Endothelial cell of umbilical vein (primary cell): ENCODE results near the gene IKZF1. TPM values are rescaled to one million over a fixed set of nuclear protein-coding genes. Genes with fewer than 3 reads are reported as not detected.

Experiments used
- BruUV-seq: library from RNA; stranded (reverse); fragments of 400-500 nt; replicated peaks from 2 replicates; lab custom pipeline; 2021; lab: Mats Ljungman, UMichigan
- CTCF ChIA-PET: fragments of 300-600, 350-600 bp; sonication (Branson Sonifier 250); formaldehyde crosslinking; loops from one replicate; lab custom pipeline; 2021; ENCODE audit warnings: antibody characterized with exemption, inconsistent platforms; lab: Charles Lee
- POLR2A ChIA-PET: fragments of 300-600, 350-600 bp; sonication (Branson Sonifier 250); formaldehyde crosslinking; loops from one replicate; lab custom pipeline; 2021; ENCODE audit warnings: antibody characterized with exemption, inconsistent platforms; lab: Charles Lee
- DNase-seq: peaks from one replicate; pipeline ENCODE4 v3.0.0-alpha.2; 2011; ENCODE audit warnings: low read depth, low spot score
- FAIRE-seq: peaks from 2 replicates; lab custom pipeline; 2011; peaks lifted over from hg19 to GRCh38; lab: Jason Lieb, UNC
- H2AFZ ChIP-seq: 2 replicates; pipeline ENCODE4 v1.6.0; 2012; ENCODE audit warnings: low read depth, low read length, control low read depth, inconsistent platforms
- H3K27ac ChIP-seq: 2 replicates; pipeline ENCODE4 v1.5.1; 2011; ENCODE audit warnings: low read depth, mild to moderate bottlenecking, control low read depth, low read length, moderate library complexity; ENCODE audit not compliant: insufficient read depth
- H3K27me3 ChIP-seq, 2 experiments: 2 replicates each; pipeline versions ENCODE4 v1.6.0 to v1.6.1; 2011; ENCODE audit warnings: low read length in 2 of 2, mixed read lengths in 1 of 2; ENCODE audit not compliant: control insufficient read depth in 2 of 2, insufficient read depth in 2 of 2
- H3K36me3 ChIP-seq, 2 experiments: 2 replicates in 1 of 2; 3 replicates in 1 of 2; pipeline ENCODE4 v1.5.1; 2011; ENCODE audit warnings: low read length in 2 of 2, mild to moderate bottlenecking in 1 of 2, moderate library complexity in 1 of 2; ENCODE audit not compliant: control insufficient read depth in 2 of 2, insufficient read depth in 2 of 2; ENCODE audit errors: extremely low read depth in 1 of 2
- H3K4me1 ChIP-seq: 3 replicates; pipeline ENCODE4 v1.5.1; 2011; ENCODE audit warnings: mild to moderate bottlenecking, low read length; ENCODE audit not compliant: control insufficient read depth, insufficient read depth; ENCODE audit errors: extremely low read depth
- H3K4me2 ChIP-seq: 2 replicates; pipeline ENCODE4 v1.6.1; 2011; ENCODE audit warnings: low read length, control low read depth, mixed read lengths; ENCODE audit not compliant: insufficient read depth
- H3K4me3 ChIP-seq, 3 experiments: fragments of 200-600 bp in 1 of 3; sonication (generic), shearing (Covaris generic) in 1 of 3; replicated peaks in 1 of 3; 2 replicates each; pipeline ENCODE4 v1.5.1; 2011 to 2016; ENCODE audit warnings: control low read depth in 3 of 3, low read length in 3 of 3, mild to moderate bottlenecking in 2 of 3, inconsistent platforms in 1 of 3, low read depth in 1 of 3, moderate library complexity in 1 of 3; ENCODE audit not compliant: insufficient read depth in 1 of 3
- H3K79me2 ChIP-seq: 2 replicates; pipeline ENCODE4 v1.6.0; 2012; ENCODE audit warnings: low read length, inconsistent platforms; ENCODE audit not compliant: control insufficient read depth, insufficient read depth
- H3K9ac ChIP-seq: replicated peaks from 2 replicates; pipeline ENCODE3; 2011; ENCODE audit warnings: low read length, control low read depth; ENCODE audit not compliant: insufficient read depth; ENCODE audit errors: extremely low read depth
- H3K9me1 ChIP-seq: replicated peaks from 3 replicates; pipeline ENCODE4 v1.6.0; 2011; ENCODE audit warnings: mild to moderate bottlenecking, low read length; ENCODE audit not compliant: control insufficient read depth, insufficient read depth; ENCODE audit errors: extremely low read depth
- H3K9me3 ChIP-seq: replicated peaks from 2 replicates; pipeline ENCODE4 v1.5.1; 2012; ENCODE audit warnings: low read length, inconsistent platforms; ENCODE audit not compliant: control insufficient read depth, insufficient read depth
- H4K20me1 ChIP-seq: replicated peaks from 2 replicates; pipeline ENCODE3; 2011; ENCODE audit warnings: mild to moderate bottlenecking, low read length; ENCODE audit not compliant: control insufficient read depth, insufficient read depth; ENCODE audit errors: extremely low read depth
- EZH2 ChIP-seq: IDR thresholded peaks from 2 replicates; pipeline ENCODE4 v1.6.1; 2012; ENCODE audit warnings: borderline replicate concordance, low read depth, mild to moderate bottlenecking, moderate library complexity, low read length, inconsistent platforms; ENCODE audit not compliant: severe bottlenecking
- FOS ChIP-seq: IDR thresholded peaks from 2 replicates; pipeline ENCODE4 v1.6.1; 2011; ENCODE audit warnings: mild to moderate bottlenecking, low read length, moderate library complexity, borderline replicate concordance; ENCODE audit not compliant: insufficient read depth
- GATA2 ChIP-seq: IDR thresholded peaks from 2 replicates; pipeline ENCODE4 v1.7.0; 2011; ENCODE audit warnings: low read depth, mild to moderate bottlenecking, moderate library complexity, mixed read lengths, low read length; ENCODE audit not compliant: insufficient read length, insufficient read depth
- JUN ChIP-seq: IDR thresholded peaks from 2 replicates; pipeline ENCODE4 v1.6.1; 2011; ENCODE audit warnings: borderline replicate concordance, low read depth; ENCODE audit not compliant: insufficient read length, insufficient read depth
- MYC ChIP-seq: IDR thresholded peaks from one replicate; pipeline ENCODE4 v1.6.1; 2011; ENCODE audit warnings: mild to moderate bottlenecking, low read depth, low read length
- POLR2A ChIP-seq: IDR thresholded peaks from 2 replicates; pipeline ENCODE4 v1.6.1; 2012; ENCODE audit warnings: low read depth, mild to moderate bottlenecking, control low read depth, low read length
- POLR2AphosphoS5 ChIP-seq: IDR thresholded peaks from 2 replicates; pipeline ENCODE4 v1.6.1; 2012; ENCODE audit warnings: low read depth, mild to moderate bottlenecking, control low read depth, low read length, moderate library complexity; ENCODE audit not compliant: insufficient read depth
- dilution Hi-C: fragments of 300-500 bp; cut with MboI; formaldehyde crosslinking; loops from one replicate; pipeline ENCODE4 v1.15.0; 2019; ENCODE audit warnings: low sequenced_read_pairs; ENCODE audit not compliant: extremely low pct_ligation_motif_present
- intact Hi-C: fragments of 100-400 bp; cut with micrococcal nuclease; formaldehyde crosslinking; loops from one replicate; pipeline ENCODE4 v1.10.0; 2022
- polyA plus RNA-seq, 4 experiments: library from polyadenylated mRNA; depleted of rRNA in 3 of 4; stranded (reverse) in 3 of 4; unstranded in 1 of 4; fragments of >200 nt; gene quantifications; 2 replicates each; pipeline versions ENCODE4 v1.2.1 to v1.2.3, GENCODE V29; 2011 to 2012; ENCODE audit warnings: missing spikeins in 1 of 4
- total RNA-seq: library from RNA; stranded (reverse); gene quantifications from 2 replicates; pipeline ENCODE4 v1.2.3, GENCODE V29; 2021
- TF ChIP-seq, protein P1 (sequence below): IDR thresholded peaks from 2 replicates; pipeline ENCODE4 v1.6.1; 2011; ENCODE audit not compliant: insufficient read depth, insufficient read length
- TF ChIP-seq, protein P2 (sequence below), 2 donors: IDR thresholded peaks; 1 replicate in 1 of 2; 2 replicates in 1 of 2; pipeline ENCODE4 v1.5.1; 2011; ENCODE audit warnings: low read length in 2 of 2, mild to moderate bottlenecking in 2 of 2, moderate library complexity in 2 of 2, control low read depth in 1 of 2, inconsistent platforms in 1 of 2, low read depth in 1 of 2; ENCODE audit not compliant: insufficient read depth in 1 of 2; ENCODE audit errors: extremely low read depth in 1 of 2

The IKZF1 gene
- total and polyA plus RNA-seq, 2 donors (not counting 3 experiments of a cell fraction or from before 2014, with no cell fraction given): 0.01 to 0.20 TPM

GRCh38 chr7:50335230-50335794 lies 30.8 kb downstream of the IKZF1 start:
- TF ChIP-seq GATA2 (no peak), JUN (no peak), FOS (no peak), EZH2 (no peak), MYC (no peak), POLR2AphosphoS5 (no peak), POLR2A (no peak)
- TF ChIP-seq, protein P1, sequence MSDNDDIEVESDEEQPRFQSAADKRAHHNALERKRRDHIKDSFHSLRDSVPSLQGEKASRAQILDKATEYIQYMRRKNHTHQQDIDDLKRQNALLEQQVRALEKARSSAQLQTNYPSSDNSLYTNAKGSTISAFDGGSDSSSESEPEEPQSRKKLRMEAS: no peak
- TF ChIP-seq, protein P2, sequence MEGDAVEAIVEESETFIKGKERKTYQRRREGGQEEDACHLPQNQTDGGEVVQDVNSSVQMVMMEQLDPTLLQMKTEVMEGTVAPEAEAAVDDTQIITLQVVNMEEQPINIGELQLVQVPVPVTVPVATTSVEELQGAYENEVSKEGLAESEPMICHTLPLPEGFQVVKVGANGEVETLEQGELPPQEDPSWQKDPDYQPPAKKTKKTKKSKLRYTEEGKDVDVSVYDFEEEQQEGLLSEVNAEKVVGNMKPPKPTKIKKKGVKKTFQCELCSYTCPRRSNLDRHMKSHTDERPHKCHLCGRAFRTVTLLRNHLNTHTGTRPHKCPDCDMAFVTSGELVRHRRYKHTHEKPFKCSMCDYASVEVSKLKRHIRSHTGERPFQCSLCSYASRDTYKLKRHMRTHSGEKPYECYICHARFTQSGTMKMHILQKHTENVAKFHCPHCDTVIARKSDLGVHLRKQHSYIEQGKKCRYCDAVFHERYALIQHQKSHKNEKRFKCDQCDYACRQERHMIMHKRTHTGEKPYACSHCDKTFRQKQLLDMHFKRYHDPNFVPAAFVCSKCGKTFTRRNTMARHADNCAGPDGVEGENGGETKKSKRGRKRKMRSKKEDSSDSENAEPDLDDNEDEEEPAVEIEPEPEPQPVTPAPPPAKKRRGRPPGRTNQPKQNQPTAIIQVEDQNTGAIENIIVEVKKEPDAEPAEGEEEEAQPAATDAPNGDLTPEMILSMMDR (IDR thresholded peaks at IDR 0.05; ENCODE audit: extremely low read depth in 1 of 2, insufficient read depth in 1 of 2, low read depth in 1 of 2, low read length in 2 of 2): no peak
- BruUV-seq: no TSS peak
- Histone ChIP-seq H3K36me3 (no peaks in the 10 kb centered on the region), H3K9me1 (no peaks in the 10 kb centered on the region), H3K9me3 (no peaks in the 10 kb centered on the region), H2AFZ (no peak overlapping the region), H3K9ac (no peak overlapping the region), H3K4me3 (no peak overlapping the region), H3K4me2 (no peak overlapping the region), H3K79me2 (no peaks in the 10 kb centered on the region), H3K27ac (no peak overlapping the region), H3K4me1 (no peaks in the 10 kb centered on the region), H3K27me3 (peaks cover 3 to 10% of the 10 kb centered on the region in 2 experiments), H4K20me1 (no peaks in the 10 kb centered on the region)
- CTCF ChIA-PET: no interaction called here
- dilution Hi-C loops (no loop called here), intact Hi-C loops (no loop called here)
- DNase-seq (no peak), FAIRE-seq (no peak)
- POLR2A ChIA-PET: no interaction called here
